NCI-H2196 treated with DMSO at 0.1 percent for 48 hours (cell line): ENCODE results near the gene SLC2A13.
"Not testable (repeated sequence)": the region's sequence is repeated elsewhere in the genome, so short reads cannot be mapped to it uniquely, and the experiment has no call there.

Source experiments
- DNase-seq: peaks from one replicate; lab custom pipeline; 2025; ENCODE audit not compliant: unreplicated experiment; lab: John Stamatoyannopoulos, UW

SLC2A13 gene

DNA sequence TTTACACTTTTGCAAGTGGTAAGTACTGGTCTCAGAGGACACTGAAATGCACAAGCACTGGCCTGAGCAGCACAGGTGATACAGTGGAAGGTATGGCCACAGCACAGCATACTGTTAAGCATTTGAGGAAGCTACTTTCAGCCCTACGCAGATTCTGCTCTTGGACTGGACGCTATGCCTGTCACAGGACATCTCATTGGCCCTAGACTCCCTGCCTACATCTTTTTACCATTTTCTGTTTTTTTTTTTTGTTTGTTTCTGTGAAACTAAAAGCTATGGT is 342.1 kb downstream of the SLC2A13 start:
- no peak for DNase-seq

DNA sequence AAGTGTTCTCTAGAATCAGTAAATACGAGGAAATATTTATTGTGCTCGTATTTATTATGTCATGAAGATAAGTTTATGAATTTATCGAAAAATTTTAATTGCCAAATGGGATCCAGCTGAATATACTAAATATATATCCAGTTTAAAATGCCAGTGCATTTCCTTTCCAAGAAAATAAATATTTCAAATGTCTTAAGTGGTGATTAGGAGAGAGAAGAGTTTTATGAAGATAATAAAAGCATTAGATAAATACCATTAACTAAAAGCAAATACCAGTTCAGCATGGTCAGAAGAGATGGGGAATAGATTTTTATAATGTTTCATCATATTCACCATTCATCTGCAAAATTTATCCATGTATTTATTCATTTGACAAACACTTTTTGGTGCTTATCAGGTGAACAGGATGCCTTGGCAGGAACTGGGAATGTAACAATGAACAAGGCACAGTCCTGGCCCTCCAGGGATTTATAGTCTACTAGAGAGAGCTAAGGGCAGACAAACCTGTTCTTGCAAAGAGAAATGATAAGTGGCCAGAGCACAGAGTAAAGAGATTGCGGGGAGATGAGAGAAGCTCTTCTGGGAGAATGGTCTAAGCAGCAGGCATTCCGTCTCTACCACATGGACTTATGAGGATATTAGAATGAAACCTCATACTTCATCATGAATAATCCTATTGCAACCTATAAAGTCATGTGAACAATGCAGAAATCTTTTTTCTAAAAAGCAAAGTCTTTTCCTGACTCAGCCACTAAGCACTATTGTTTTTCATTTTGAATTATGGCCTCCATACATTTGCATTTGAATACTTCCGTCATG is 342.6 kb downstream of the SLC2A13 start:
- no peak for DNase-seq

DNA sequence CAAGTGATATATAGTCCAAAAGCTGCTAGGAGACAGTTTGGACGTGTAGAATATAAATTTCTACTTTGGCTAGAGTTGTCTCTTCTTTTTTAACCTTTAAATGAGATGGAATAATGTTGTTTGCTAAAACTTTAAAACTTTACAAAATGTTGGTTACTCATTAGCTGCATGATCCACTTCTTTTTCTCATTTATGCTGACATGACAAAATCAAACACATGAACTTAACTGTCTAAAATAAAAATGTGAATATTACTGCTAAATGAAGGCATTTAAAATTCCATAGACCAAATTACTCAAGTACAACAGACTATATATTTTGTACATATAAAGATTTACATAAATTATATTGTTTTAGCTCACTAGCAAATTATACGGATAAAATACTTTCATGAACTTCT is 350.4 kb downstream of the SLC2A13 start:
- DNase-seq, result no peak

DNA sequence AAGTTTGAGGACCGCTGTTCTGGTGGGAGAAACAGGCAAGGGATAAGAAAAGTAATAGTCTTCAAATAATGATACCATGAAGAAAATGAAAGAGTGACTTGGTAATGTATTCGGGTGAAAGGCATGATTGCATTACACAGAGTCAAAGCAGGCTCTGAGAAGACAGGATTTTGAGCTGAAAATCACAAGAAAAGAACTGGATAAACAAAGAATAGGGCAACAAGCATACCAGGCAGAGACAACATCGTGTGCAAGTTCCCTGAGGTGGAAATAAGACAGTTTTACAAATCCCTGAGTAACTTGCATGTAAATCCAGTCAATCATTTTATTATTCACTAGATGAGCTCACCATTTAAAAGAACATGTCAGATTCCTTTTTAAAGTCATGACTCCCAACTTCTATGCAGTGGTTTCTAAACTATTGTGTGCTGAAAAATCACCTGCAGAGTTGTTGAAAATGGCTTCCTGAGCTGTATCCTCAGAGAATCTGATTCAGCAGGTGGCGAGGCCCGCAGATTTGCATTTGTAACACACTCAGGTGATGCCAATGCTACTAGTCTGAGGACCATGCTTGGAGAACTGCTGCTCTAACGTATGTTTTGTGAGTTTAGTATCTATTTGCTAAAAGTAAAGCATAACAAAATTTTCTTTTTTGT is 353.3 kb downstream of the SLC2A13 start:
- DNase-seq, result no peak

DNA sequence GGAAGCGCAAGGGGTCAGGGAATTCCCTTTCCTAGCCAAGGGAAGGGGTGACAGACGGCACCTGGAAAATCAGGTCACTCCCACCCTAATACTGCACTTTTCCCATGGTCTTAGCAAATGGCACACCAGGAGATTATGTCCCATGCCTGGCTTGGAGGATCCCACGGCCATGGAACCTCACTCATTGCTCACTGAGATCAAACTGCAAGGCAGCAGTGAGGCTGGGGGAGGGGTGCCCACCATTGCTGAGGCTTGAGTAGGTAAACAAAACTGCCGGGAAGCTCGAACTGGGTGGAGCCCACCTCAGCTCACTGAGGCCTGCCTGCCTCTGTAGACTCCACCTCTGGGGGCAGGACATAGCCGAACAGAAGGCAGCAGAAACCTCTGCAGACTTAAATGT is 359.7 kb downstream of the SLC2A13 start:
- DNase-seq, result not testable (repeated sequence)

DNA sequence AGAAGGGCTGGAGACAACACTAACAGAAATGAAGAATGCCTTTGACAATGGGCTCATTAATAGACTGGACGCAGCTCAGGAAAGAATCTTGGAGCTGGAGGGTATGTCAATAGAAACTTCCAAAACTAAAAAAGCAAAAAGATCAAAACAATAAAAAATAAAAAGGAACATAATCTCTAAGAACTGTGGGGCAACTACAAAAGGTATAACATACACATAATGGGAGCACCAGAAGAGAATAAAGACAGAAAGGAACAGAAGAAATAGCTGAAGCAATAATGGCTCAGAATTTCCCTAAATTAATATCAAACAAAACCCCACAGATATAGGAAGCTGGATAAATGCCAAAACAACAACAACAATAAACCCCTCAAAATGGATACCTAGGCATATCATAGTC is 362.2 kb downstream of the SLC2A13 start:
- no peak for DNase-seq

DNA sequence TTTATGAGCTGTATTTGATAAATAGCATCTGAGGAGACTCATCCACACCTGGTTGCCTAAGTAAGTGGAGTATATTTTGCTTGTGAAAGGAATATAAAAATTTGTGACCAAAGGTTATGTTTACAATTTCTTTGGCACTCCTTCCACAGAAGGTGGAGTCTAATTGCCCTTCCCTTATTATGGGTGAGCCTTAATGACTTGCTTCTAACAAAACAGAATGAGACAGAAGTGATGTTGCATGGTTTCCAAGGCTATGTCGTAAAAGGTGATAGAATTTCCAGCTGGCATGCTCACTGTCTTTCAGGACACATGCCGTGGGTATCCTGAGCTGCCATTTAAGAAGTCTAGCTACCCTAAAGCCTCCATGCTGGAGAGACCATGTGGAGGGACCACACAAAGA is 369.5 kb downstream of the SLC2A13 start:
- DNase-seq, result no peak

DNA sequence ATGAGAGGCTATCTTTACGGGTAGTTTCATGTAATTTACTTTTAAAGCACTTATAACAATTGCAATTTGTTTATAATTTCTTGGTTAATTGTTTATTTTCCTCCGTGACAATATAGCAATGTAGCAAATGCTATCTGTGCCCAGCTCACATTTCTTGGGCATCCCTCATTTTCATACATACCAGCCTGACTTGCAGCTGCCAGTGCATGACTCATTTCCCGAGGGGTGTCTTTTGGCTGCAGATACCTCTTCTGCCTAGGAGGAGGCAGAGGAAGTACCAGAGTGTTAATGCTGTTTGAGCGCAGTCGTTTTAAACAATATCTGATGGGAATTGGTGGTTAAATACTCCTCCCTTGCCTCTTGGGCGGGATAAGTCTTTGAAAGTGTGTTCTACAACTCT is 382.1 kb downstream of the SLC2A13 start:
- DNase-seq, result no peak

DNA sequence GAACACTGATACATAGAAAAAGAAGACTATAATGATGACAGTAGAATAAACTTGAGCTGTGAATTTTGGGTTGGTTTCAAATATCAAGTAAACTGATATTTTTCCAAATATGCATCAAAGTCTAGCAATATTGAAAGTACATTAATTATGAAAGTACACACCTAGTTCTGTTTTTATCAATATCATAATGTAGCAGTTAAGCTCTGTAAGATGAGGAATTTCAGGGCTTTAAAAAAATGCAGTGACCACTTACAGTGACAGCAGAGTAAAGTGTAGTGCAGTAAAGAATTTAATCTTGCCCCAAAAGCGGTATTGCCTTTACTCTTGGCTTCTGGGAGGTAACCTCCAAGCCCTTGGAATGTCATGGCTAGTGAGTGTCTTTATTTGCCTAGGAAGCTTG is 383.4 kb downstream of the SLC2A13 start:
- DNase-seq, result no peak

DNA sequence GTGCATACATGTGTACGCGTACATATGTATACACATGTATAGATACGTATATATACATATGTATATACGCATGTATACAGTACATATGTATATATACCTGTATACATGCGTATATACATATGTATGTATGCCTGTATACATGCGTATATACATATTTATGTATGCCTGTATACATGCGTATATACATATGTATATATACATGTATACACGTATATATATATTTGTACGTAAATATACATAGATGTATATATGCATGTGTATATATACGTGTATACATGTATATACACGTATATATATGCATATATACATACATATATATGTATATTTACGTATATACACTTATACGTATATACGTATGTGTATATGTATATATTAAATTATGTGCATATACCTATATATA is 392.3 kb downstream of the SLC2A13 start:
- DNase-seq, result no peak

DNA sequence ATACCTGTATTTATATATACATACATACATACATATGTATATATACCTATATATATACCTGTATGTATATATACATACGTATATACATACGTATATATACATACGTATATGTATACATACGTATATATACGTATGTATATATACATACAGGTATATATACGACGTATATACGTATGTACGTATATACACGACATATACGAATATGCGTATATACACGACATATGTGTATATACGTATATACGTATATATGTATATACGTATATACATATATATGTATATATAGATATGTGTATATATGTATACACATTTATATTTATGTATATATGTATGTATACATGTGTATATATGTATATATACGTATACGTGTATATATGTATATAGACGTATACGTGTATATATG is 393.5 kb downstream of the SLC2A13 start:
- no peak for DNase-seq
